HG03439 (cell line): ENCODE data around the gene ZNF438.
"Not testable (repeated sequence)": the region's sequence is repeated elsewhere in the genome, so short reads cannot be mapped to it uniquely, and the experiment has no call there.

Experiments used
- ATAC-seq: cut with Tn5 transposase; IDR thresholded peaks from one replicate; pipeline ENCODE4 v1.9.1; 2021; ENCODE audit warnings: mild to moderate bottlenecking, moderate library complexity; ENCODE audit not compliant: unreplicated experiment

ZNF438 gene

DNA sequence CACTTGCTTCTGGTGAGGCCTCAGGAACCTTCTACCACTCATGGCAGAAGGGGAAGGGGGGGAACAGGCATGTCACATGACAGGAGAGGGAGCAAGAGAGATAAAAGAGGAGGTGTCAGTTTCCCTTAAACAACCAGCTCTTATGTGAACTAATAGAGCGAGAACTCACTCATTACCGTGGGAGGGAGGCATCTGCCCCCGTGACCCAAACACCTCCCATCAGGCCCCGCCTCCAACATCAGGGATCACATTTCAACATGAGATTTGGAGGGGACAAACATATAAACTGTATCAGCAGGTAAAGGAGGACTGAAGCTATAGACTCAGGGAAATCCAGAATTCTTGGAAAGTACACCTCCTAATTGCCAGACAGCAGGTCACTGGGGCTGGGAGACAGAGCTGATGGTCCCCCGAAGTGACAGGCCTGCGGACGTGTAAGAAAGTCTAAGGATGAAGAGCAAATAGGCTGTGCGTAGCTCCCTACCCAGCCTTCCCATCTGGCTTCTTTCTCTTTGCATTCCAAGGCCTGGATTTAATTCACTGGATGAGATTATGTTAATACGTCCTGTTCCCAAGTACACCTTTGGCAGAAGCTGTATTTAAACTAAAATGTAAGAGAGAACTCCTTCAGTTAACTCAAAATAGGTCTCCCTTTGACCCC lies 215.4 kb downstream of the ZNF438 start:
- ATAC-seq: no peak

DNA sequence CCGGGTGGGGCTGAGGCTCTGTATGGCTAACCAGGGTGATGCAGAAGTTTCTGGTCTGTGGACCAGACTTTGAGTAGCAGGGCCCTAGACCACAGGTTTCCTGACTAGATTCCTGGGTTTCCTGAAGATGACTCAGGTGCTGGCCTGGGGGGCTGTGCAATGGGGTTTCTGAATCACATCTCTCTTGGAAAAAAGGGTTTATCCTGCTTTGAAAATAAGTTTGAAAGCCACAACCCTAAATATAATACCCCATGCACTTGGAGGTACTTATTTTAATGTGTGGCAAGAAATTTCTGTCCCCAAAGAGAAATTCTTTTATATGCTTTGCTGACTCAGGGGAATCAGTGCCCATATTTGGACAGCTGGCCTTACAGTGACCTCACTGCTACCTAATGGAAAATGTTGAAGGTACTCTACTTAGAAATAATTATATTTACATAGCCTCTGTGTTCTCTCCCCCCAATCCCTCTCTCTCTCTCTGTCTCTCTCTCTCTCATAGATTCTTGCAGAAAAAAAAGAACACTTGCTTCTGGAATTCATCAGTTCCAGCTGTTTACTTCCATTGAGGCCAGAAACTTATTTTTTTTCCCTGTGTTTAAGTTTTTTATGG lies 217.7 kb downstream of the ZNF438 start:
- no peak for ATAC-seq

GRCh38 chr10:30812018-30812851 lies 219.4 kb downstream of the ZNF438 start:
- no peak for ATAC-seq

DNA sequence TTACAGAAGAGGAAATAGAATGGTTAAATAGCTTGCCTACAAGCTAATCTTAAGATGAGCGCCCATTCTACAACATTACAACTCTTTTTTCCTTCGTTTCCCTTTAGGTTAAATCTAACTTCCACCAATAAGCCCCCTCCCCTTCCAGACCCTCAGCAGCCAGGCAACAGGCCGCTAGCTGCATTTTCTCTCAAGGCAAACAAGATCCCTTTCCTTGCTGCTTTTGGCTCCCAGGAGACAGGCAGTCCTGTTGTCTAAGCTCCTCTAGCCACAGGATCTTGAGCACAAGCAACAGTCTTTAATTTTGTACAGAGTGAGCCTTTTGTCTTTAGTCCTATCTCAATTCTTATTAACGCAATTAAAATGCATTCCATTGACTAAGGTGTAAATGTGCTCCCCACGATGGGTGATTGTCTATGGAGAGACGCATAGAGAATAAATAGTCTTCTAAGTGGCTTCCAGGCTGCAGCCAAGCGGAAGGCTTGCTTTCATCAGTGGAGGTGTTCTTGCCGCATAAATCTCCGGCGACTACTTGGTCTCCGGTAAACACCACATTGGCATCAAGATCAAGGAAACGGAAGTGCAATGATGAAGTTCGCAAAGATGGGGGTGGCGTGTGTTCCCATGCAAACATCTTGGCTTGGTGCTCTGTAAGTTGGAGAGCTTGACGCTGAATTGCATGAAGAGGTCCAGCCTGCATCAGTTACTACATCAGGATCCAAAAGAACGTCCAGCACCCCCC lies 220.2 kb downstream of the ZNF438 start:
- ATAC-seq: no peak

DNA sequence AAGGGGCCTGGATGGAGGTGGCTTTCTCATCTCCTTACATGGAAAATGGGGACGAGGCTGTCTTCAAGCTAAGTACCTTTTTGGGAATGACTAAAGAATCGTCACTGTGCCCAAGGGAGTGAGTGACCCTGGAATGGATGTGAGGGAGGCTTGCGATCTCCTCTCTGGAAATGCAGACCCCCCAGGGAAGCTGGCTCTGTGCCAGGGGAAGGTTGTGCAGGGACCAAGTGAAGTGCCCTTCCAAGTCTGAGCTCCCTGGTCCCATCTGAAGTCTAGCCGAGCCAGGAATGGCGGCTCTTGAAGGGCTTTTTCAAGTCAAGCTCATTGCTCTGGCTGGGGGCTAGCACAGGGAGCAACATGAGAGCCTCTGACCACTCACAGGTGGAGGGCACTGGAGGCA lies 221.2 kb downstream of the ZNF438 start:
- no peak for ATAC-seq

GRCh38 chr10:30806850-30807249 lies 224.8 kb downstream of the ZNF438 start:
- no peak for ATAC-seq

GRCh38 chr10:30805061-30805460 lies 226.6 kb downstream of the ZNF438 start:
- ATAC-seq: no peak

DNA sequence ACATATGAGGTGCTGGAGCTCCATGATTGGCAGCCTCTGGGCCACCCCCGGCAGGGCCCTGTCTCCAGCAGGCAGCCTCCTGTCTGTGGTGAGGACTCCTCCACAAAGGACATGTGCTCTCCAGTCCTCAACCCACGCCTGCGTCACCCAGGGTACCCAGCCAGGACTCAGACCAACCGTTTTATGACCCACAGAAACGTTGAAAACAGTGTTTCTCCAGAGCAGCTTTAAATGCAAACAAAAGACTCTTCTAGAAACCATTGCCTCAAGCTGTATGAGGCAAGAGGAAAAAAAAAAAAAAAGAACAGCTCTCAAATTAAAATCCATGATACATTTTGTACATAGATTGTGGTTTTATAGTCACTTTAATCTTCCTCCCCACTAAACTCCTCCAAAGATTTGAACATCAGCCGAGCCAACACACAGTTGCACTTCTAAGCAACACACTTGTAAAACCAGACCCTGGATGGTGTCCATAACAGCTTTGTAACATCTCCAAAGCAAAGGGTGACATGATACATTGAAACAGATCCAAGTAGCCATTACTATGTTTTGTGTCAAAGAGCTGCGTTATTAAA lies 227.1 kb downstream of the ZNF438 start:
- no peak for ATAC-seq

DNA sequence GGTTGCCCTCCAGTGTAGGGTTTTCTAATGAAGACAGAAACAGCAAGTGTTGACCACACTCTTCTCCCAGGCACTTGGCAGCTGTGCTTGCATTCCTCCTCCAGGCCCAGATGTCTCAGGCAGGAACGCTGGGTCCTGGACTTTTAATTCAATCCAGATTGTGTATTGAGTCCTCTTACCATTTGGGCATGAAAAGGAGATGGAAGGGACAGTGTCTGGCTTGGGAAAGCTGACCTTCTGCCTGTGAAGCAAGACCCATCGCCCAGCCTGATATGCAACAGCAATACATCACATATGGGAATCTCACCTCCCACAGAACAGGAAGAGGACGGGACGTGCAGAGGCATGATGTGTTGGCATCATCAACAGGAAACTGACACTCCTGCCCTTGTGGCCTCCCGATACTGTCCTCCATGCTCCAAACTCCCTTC lies 227.8 kb downstream of the ZNF438 start:
- ATAC-seq: no peak

GRCh38 chr10:30803058-30803457 lies 228.6 kb downstream of the ZNF438 start:
- ATAC-seq: no peak

DNA sequence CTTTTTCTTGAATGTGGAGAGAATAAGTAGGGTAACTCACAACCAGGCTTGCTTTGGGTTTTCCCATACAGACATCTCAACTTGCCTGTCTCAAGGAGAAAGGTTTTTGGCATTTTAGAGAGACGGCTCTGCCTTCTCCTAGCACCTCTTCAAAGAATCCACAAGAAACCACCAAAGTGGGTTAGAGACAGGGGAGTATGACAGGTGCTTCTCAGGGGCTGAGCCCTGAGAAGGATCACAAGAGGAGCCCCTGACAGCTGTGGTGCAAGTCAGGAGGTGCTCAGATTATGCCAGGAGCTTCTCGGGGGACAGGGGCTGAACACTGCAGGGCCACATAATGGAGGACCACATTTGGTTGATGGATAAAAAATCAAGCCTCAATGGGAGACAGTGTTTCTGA lies 231.3 kb downstream of the ZNF438 start:
- no peak for ATAC-seq

DNA sequence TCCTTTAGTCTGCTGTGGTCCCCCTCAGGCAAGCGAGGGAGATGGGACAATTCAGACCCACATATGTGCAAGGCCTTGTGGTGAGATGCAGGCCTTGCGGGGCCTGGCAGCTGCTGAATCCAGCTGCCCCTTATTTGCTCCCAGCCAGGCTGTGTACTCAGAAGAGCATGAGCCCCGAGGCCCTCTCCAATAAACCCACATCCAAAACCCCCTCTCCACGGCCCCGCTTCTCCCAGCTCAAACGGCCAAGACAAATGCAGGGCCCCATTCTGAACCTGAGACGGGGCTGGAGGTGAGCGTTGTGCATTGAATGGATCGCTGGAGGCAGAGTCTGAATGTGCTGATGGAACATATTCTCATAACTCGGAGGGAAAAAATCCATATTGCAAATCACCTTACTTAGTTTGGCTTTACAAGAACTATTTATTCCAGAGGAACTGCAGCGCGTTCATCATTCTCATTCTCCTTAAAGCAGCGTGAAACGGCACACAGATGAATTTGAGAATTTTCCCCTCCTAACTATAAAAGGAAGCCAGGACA lies 232.9 kb downstream of the ZNF438 start:
- ATAC-seq: no peak

- not testable (repeated sequence) for ATAC-seq
Measured at GRCh38 chr10:30795024-30795423, 236.6 kb downstream of the ZNF438 start.
